HG03520 (cell line): Measurements from ENCODE around the gene UBE2H.
"Not testable (repeated sequence)": the region's sequence is repeated elsewhere in the genome, so short reads cannot be mapped to it uniquely, and the experiment has no call there.

Experiments
- ATAC-seq: cut with Tn5 transposase; IDR thresholded peaks from one replicate; pipeline ENCODE4 v1.9.1; 2021; ENCODE audit warnings: mild to moderate bottlenecking, moderate library complexity; ENCODE audit not compliant: unreplicated experiment

The UBE2H gene

GRCh38 chr7:129826895-129827294, 125.9 kb downstream of the UBE2H start:
- not testable (repeated sequence) for ATAC-seq

- ATAC-seq, result peak; percentile 61
These were observed 127.4 kb downstream of the UBE2H start for GRCh38 chr7:129825209-129825970.

GRCh38 chr7:129824291-129825208, 128.2 kb downstream of the UBE2H start:
- peak; percentile 21 for ATAC-seq

GRCh38 chr7:129823143-129823542, 129.6 kb downstream of the UBE2H start:
- ATAC-seq, result not testable (repeated sequence)

GRCh38 chr7:129821476-129821875, 131.3 kb downstream of the UBE2H start:
- no peak for ATAC-seq

- ATAC-seq, result no peak
These were observed 136.0 kb downstream of the UBE2H start for GRCh38 chr7:129816742-129817141.

GRCh38 chr7:129807863-129808262, 144.9 kb downstream of the UBE2H start:
- no peak for ATAC-seq

GRCh38 chr7:129804890-129805719, 147.7 kb downstream of the UBE2H start:
- no peak for ATAC-seq

- ATAC-seq, result no peak
These were observed 148.5 kb downstream of the UBE2H start for GRCh38 chr7:129804111-129804889.

- ATAC-seq, result no peak
These were observed 149.1 kb downstream of the UBE2H start for GRCh38 chr7:129803546-129804081.

GRCh38 chr7:129801882-129802281, 150.9 kb downstream of the UBE2H start:
- ATAC-seq, result no peak

GRCh38 chr7:129800901-129801300, 151.9 kb downstream of the UBE2H start:
- ATAC-seq, result no peak

GRCh38 chr7:129799350-129799955, 153.3 kb downstream of the UBE2H start:
- no peak for ATAC-seq

- no peak for ATAC-seq
These were observed 154.0 kb downstream of the UBE2H start for GRCh38 chr7:129798616-129799349.

- no peak for ATAC-seq
These were observed 155.5 kb downstream of the UBE2H start for GRCh38 chr7:129797214-129797789.

- no peak for ATAC-seq
These were observed 156.5 kb downstream of the UBE2H start for GRCh38 chr7:129796186-129796775.

GRCh38 chr7:129794461-129794860, 158.3 kb downstream of the UBE2H start:
- ATAC-seq, result not testable (repeated sequence)
